ENCODE results near the gene AOC3. TPM values are rescaled to one million over a fixed set of nuclear protein-coding genes. Genes with fewer than 3 reads are reported as not detected.
"Not testable (repeated sequence)": the region's sequence is repeated elsewhere in the genome, so short reads cannot be mapped to it uniquely, and the experiment has no call there.

Gene AOC3
- total and polyA plus RNA-seq, 2 of the 4 experiments (the other 2 are of a cell fraction), result 0.17 TPM; not detected in 1

DNA sequence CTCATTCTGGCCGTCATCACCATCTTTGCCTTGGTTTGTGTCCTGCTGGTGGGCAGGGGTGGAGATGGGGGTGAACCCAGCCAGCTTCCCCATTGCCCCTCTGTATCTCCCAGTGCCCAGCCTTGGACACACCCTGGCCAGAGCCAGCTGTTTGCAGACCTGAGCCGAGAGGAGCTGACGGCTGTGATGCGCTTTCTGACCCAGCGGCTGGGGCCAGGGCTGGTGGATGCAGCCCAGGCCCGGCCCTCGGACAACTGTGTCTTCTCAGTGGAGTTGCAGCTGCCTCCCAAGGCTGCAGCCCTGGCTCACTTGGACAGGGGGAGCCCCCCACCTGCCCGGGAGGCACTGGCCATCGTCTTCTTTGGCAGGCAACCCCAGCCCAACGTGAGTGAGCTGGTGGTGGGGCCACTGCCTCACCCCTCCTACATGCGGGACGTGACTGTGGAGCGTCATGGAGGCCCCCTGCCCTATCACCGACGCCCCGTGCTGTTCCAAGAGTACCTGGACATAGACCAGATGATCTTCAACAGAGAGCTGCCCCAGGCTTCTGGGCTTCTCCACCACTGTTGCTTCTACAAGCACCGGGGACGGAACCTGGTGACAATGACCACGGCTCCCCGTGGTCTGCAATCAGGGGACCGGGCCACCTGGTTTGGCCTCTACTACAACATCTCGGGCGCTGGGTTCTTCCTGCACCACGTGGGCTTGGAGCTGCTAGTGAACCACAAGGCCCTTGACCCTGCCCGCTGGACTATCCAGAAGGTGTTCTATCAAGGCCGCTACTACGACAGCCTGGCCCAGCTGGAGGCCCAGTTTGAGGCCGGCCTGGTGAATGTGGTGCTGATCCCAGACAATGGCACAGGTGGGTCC, 607 bp downstream of the AOC3 start:
- H3K9me3 ChIP-seq (ENCODE audit: control insufficient read depth, insufficient read depth, low read length); H2AK9ac ChIP-seq (replicated peaks; ENCODE audit: low read depth, low read length, poor library complexity); H4K8ac ChIP-seq (ENCODE audit: low read depth in 2 of 2, low read length in 2 of 2); ATAC-seq (ENCODE audit: low read depth); H3K4me1 ChIP-seq (ENCODE audit: control insufficient read depth, insufficient read depth, low read length); H3K36me3 ChIP-seq (ENCODE audit: control insufficient read depth, insufficient read depth, low read length); BruUV-seq (replicated peaks); H3K4me2 ChIP-seq (ENCODE audit: low read depth, low read length); POLR2A ChIA-PET (ENCODE audit: unreplicated experiment); H2BK5ac ChIP-seq (ENCODE audit: low read depth, low read length, poor library complexity, severe bottlenecking); H3K18ac ChIP-seq (ENCODE audit: low read depth, low read length); H3K27ac ChIP-seq (ENCODE audit: insufficient read depth, low read length); dilution Hi-C loops (cut with HindIII; ENCODE audit: low sequenced_read_pairs, unreplicated experiment); H3K4me3 ChIP-seq (ENCODE audit: insufficient read depth, low read depth, low read length); H4K20me1 ChIP-seq (ENCODE audit: insufficient read depth, low read length); H2AFZ ChIP-seq (replicated peaks; ENCODE audit: low read length, poor library complexity); H4K5ac ChIP-seq (ENCODE audit: low read depth, low read length); H2BK20ac ChIP-seq (ENCODE audit: low read depth, low read length); CTCF ChIA-PET; H2BK120ac ChIP-seq (ENCODE audit: low read depth, low read length); H4K91ac ChIP-seq (ENCODE audit: insufficient read depth, low read depth, low read length); H3K56ac ChIP-seq (ENCODE audit: extremely low read depth, insufficient read depth, low read length); H3K23ac ChIP-seq (ENCODE audit: low read depth, low read length); H3K4ac ChIP-seq (ENCODE audit: low read depth, low read length); H2AK5ac ChIP-seq (ENCODE audit: low read depth, low read length); H3K14ac ChIP-seq (replicated peaks; ENCODE audit: low read depth, low read length); in situ Hi-C loops (cut with MboI; ENCODE audit: low sequenced_read_pairs); H3K79me1 ChIP-seq (ENCODE audit: low read depth in 1 of 2, low read length in 2 of 2); DNase-seq; intact Hi-C loops (cut with micrococcal nuclease); H3K9me1 ChIP-seq (ENCODE audit: insufficient read depth, low read length); H2BK15ac ChIP-seq (ENCODE audit: low read depth, low read length); H3K9ac ChIP-seq (ENCODE audit: low read depth, low read length): not testable (repeated sequence)
- H3K27me3 ChIP-seq (ENCODE audit: control insufficient read depth, insufficient read depth, low read length), result peaks cover 15% of the 10 kb centered on the region
- no CpG with 5 or more reads among the region's 28 CpGs for WGBS, 2 experiments (ENCODE audit: extremely low coverage in 2 of 2, insufficient read length in 1 of 2)

Data from IMR-90 (cell line).